ENCODE measurements around the gene MAFF.

DNA sequence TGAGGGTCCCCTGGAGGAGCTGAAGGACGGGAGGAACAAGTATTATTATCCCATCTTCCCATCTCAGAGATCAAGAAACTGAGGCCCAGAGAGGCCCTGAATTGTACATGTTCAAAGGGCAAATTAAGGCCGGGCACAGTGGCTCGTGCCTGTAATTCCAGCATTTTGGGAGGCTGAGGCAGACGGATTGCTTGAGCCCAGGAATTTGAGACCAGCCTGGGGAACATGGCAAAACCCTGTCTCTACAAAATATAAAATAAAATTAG is 28.2 kb upstream of the MAFF start:
- TF ChIP-seq, protein P1, sequence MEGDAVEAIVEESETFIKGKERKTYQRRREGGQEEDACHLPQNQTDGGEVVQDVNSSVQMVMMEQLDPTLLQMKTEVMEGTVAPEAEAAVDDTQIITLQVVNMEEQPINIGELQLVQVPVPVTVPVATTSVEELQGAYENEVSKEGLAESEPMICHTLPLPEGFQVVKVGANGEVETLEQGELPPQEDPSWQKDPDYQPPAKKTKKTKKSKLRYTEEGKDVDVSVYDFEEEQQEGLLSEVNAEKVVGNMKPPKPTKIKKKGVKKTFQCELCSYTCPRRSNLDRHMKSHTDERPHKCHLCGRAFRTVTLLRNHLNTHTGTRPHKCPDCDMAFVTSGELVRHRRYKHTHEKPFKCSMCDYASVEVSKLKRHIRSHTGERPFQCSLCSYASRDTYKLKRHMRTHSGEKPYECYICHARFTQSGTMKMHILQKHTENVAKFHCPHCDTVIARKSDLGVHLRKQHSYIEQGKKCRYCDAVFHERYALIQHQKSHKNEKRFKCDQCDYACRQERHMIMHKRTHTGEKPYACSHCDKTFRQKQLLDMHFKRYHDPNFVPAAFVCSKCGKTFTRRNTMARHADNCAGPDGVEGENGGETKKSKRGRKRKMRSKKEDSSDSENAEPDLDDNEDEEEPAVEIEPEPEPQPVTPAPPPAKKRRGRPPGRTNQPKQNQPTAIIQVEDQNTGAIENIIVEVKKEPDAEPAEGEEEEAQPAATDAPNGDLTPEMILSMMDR (IDR thresholded peaks at IDR 0.05) = no peak
- no peak for TF ChIP-seq POLR2A (IDR thresholded peaks at IDR 0.05)
